Lower leg skin (tissue), 4 donors: ENCODE measurements around the gene SKIL. TPM values are rescaled to one million over a fixed set of nuclear protein-coding genes. Genes with fewer than 3 reads are reported as not detected.

ENCODE experiments used
- DNase-seq, 2 donors: peaks; one replicate each; pipeline ENCODE4 v3.0.0-alpha.2; 2019; ENCODE audit warnings: low spot score in 2 of 2
- H3K4me3 ChIP-seq: fragments of 200-600 bp; sonication (generic); 2 replicates; pipeline ENCODE4 v1.5.1; 2017; ENCODE audit warnings: mild to moderate bottlenecking, low read depth; ENCODE audit not compliant: poor library complexity, severe bottlenecking
- CTCF ChIP-seq, 3 donors: fragments of 450-650 bp; IDR thresholded peaks; one replicate each; pipeline ENCODE4 v1.5.1; 2016; ENCODE audit warnings: antibody characterized with exemption in 3 of 3, mild to moderate bottlenecking in 3 of 3, moderate library complexity in 2 of 3
- POLR2A ChIP-seq, 2 donors: fragments of 450-650 bp; IDR thresholded peaks; one replicate each; pipeline ENCODE4 v1.6.1; 2016 to 2017; ENCODE audit warnings: antibody characterized with exemption in 2 of 2, mild to moderate bottlenecking in 1 of 2, moderate library complexity in 1 of 2
- WGBS, 2 donors: methylation state at CpG; one replicate each; pipeline ENCODE4 v1.1.5; 2018; 5-methylcytosine and 5-hydroxymethylcytosine counted together
- intact Hi-C: fragments of 100-400 bp; cut with DNase I; formaldehyde crosslinking; loops from one replicate; pipeline ENCODE4 v1.15.0; 2023; ENCODE audit warnings: low total_unique reads
- total RNA-seq, 4 donors: library from RNA; depleted of rRNA; stranded (reverse); fragments of >200 nt; gene quantifications; one replicate each; pipeline ENCODE4 v1.1.0, GENCODE V29; 2016

Gene SKIL
- total RNA-seq, 4 donors from 2014 or later = 26.9 to 32.2 (median 29.8) TPM

GRCh38 chr3:170346481-170347392, 10.8 kb upstream of the SKIL start:
- WGBS, 2 donors = 93% methylated on average over 12 of the region's 12 CpGs
- DNase-seq = no peak
- intact Hi-C loops = no loop called here
- no peak overlapping the region for H3K4me3 ChIP-seq
- TF ChIP-seq POLR2A (IDR thresholded peaks at IDR 0.05) (no peak), CTCF (IDR thresholded peaks at IDR 0.05) (no peak)

- no peak for DNase-seq
- no peak overlapping the region for H3K4me3 ChIP-seq
- TF ChIP-seq CTCF (IDR thresholded peaks at IDR 0.05) (no peak), POLR2A (IDR thresholded peaks at IDR 0.05) (no peak)
- intact Hi-C loops = no loop called here
- WGBS, 2 donors = 76 to 79% methylated on average over 8 of the region's 8 CpGs
Measured at GRCh38 chr3:170350515-170351413, 6.8 kb upstream of the SKIL start.

GRCh38 chr3:170352936-170353335, 4.6 kb upstream of the SKIL start:
- DNase-seq = no peak
- no peak overlapping the region for H3K4me3 ChIP-seq
- TF ChIP-seq CTCF (IDR thresholded peaks at IDR 0.05) (no peak), POLR2A (IDR thresholded peaks at IDR 0.05) (no peak)
- 65 to 73% methylated on average over 7 of the region's 7 CpGs for WGBS, 2 donors
- intact Hi-C loops = no loop called here

- no peak overlapping the region for H3K4me3 ChIP-seq
- no peak for TF ChIP-seq CTCF (IDR thresholded peaks at IDR 0.05)
- TF ChIP-seq POLR2A (IDR thresholded peaks at IDR 0.05) = no peak
- no peak for DNase-seq
- intact Hi-C loops = no loop called here
Measured at GRCh38 chr3:170353485-170353884, 4.0 kb upstream of the SKIL start.

GRCh38 chr3:170354760-170355159, 2.8 kb upstream of the SKIL start:
- no peak overlapping the region for H3K4me3 ChIP-seq
- DNase-seq = no peak
- TF ChIP-seq POLR2A (IDR thresholded peaks at IDR 0.05) (no peak), CTCF (IDR thresholded peaks at IDR 0.05) (no peak)
- 89 to 90% methylated on average over 4 of the region's 4 CpGs for WGBS, 2 donors
- intact Hi-C loops = no loop called here
